NCI-H1092 treated with DMSO at 0.1 percent for 48 hours (cell line): ENCODE measurements around the gene FSTL1.

ENCODE experiments used
- DNase-seq: peaks from one replicate; lab custom pipeline; 2025; lab: John Stamatoyannopoulos, UW

The FSTL1 gene

DNA sequence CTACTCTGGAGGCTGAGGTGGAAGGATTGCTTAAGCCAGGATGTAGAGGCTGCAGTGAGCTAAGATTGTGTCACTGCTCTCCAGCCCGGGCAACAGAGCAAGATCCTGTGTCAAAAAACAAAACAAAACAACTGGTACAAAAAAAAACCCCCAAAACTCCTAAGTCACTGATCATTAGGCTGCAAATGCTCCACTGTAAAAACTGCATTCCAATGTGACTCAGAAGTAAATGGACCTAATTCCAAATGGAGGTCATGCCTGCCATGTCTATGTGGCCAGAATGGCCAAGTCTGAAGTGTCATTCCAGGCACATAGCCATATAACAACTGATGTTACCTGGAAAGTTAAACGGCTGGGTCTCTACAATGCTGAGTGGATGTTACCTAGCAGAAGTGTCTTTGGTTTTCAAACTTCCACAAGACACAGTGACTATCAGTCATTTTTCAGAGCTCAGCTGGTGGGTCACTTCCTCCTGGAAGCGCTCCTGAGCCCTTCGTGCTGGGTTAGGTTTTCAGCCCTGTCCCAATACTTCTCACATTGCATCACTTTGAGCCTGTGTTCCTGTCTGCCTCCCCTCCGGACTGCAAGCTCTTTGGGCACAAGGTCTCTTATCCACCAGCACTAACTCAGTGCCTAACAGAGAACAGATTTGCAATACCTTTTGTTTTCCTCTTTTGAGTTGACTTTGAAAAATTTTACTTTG, 10.6 kb downstream of the FSTL1 start:
- DNase-seq = no peak

- no peak for DNase-seq
Measured at GRCh38 chr3:120438665-120439370, 12.0 kb downstream of the FSTL1 start.

GRCh38 chr3:120438216-120438615, 12.6 kb downstream of the FSTL1 start:
- DNase-seq = no peak

- no peak for DNase-seq
Measured at GRCh38 chr3:120437559-120437958, 13.2 kb downstream of the FSTL1 start.

- no peak for DNase-seq
Measured at GRCh38 chr3:120436523-120437050, 14.2 kb downstream of the FSTL1 start.

DNA sequence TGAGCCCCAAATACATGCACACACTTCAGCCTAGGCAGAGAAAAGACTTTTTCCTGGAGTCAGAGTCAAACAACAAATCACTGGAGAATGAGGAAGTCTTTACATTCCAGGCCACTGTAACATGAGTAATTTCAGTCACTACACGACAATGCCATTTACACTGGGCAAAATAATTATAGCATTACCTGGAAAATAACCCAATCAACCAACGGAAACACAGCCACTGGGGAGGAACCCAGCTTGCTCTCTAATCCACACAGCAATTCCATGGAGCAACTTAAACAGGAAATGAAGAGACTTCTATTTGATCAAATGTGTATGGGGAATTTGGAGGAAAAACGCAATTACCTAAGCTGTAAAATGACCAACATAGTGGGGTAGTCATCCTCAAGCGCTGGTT, 15.2 kb downstream of the FSTL1 start:
- DNase-seq = no peak

- no peak for DNase-seq
Measured at GRCh38 chr3:120433662-120434331, 17.0 kb downstream of the FSTL1 start.

- DNase-seq = no peak
Measured at GRCh38 chr3:120432150-120432860, 18.5 kb downstream of the FSTL1 start.

DNA sequence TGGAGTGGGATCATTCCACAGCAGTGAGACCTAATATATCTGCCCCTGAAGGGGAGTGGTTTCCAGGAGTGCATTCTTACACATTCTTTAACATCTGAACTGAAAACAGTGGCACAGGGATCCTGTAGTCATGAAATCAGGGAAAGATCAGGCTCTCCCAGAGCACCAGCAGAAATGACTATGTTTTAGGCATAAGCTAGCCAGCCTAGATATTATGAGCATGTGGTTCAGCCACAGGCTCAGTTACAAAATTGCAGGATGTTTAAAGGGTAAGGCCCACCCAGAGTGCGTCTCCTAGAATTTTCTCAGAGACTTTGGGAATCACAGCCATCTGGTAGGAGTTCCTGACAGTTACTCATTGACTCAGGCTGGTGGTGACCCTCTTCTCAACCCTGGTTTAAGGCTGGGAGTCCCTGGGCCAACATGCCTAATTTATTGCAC, 20.9 kb downstream of the FSTL1 start:
- DNase-seq = no peak

DNA sequence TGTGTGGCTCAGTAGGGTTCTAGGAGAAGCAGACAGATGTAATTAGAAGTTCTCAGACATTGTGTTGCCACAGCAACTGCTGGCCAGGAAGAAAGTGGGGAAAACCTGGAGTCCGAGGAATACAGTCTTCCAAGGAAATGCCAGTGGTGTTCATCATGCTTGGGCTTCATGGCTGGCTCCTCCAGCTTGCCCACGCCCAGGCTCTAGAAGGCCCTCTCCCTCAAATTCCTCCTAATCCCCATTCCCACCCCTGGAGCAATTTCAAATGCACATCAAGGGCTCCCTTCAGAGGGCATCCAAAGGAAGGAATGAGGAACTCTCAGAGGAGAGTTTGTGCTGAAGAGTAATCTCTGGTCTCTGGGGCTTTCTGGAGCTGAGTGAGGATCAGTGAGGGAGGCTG, 21.9 kb downstream of the FSTL1 start:
- DNase-seq = no peak

DNA sequence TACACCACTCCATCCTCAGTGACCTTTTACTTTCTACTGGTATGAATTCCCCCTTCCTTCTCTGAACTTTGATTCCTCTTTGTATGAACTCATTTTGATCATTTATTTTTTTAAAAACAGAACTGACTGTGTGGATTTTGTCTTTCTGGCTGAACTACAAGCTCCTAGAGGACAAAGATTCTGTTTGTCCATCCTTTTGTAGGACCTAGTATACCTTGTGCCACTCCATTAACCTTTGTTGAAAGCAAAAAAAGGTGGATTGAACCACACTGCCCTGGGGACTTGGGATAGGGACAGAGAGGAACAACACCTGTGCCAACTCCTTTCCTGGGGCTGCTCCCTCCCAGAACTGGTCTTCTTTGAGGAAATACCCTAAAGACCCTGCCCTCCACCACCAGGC, 23.6 kb downstream of the FSTL1 start:
- no peak for DNase-seq

DNA sequence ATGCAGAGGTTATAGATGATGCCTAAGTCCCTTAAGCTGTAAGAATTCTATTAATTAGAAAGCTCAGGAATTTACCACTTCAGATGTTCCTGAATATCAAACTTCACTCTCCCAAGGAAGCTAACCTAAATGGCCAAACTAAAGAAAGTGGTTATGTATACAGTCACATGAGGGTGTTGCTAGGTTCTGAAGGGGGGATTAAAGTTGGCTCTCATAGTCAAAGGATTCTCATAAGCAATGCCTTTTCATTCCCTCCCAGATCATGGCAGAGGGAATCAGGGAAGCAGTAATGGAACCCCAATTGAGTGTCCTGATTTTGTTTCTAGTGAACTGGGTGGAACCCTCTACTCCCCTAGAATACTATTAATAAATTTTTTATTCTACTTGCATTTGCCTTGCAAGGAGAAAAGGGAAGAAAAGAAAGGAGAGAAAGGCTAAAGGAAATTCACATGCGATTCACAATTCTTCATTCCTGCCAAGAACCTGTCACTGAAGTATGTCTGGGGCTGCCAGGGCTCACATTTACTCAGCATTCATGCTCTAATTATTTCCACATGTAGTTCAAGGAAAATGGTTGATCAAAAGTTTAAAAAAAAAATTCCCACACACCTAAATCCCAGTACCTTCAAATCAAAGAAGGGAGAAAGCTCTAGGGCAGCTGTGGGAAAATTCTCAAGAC, 25.1 kb downstream of the FSTL1 start:
- DNase-seq = no peak

GRCh38 chr3:120424976-120425570, 25.7 kb downstream of the FSTL1 start:
- no peak for DNase-seq

DNA sequence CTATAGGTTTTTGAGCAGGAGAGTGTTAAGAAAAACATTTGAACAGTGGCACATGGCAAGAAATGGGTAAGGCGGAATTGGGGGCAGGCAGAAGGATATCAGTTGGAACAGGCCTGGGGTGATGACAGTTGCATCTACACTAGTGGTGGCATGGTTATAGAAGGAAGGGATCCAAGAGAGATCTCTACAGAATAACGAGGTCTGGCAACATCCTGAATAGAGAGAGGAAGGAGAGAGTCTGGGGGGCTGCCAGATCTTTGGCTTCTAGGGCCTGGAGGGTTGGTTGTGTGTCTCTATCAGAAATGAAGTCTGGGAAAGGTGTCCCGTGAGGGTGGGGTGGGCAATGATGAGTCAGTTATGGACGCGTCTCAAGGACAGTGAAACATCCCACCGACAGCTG, 26.3 kb downstream of the FSTL1 start:
- DNase-seq = no peak

- DNase-seq = no peak
Measured at GRCh38 chr3:120423432-120423831, 27.4 kb downstream of the FSTL1 start.

DNA sequence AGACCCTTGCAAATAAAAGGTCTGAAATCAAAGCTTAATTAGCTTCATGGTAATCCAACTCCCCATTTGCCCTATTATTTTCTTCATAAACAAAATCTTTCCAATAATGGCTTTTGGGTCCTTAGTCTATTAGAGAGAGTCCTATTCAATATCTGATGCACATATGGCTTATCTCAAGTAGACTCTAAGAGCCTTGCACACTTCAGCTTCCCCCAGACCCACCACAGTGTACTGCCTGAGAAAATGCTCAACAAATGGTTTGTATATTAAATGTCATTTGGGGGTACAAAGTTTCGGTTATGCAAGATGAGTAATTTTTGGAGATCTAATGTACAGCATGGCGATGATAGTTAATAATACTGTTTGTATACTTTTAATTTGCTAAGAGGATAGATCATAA, 28.9 kb downstream of the FSTL1 start:
- no peak for DNase-seq

GRCh38 chr3:120420928-120421551, 29.8 kb downstream of the FSTL1 start:
- no peak for DNase-seq

- DNase-seq = no peak
Measured at GRCh38 chr3:120420360-120420759, 30.4 kb downstream of the FSTL1 start.

GRCh38 chr3:120419797-120420196, 31.0 kb downstream of the FSTL1 start:
- no peak for DNase-seq

GRCh38 chr3:120418866-120419490, 31.8 kb downstream of the FSTL1 start:
- peak; percentile 84 for DNase-seq
